Esophagus squamous epithelium (tissue), 5 donors: ENCODE data around the gene VPS41. TPM values are rescaled to one million over a fixed set of nuclear protein-coding genes. Genes with fewer than 3 reads are reported as not detected.

Experiments used
- DNase-seq: peaks from one replicate; lab custom pipeline; 2025; lab: John Stamatoyannopoulos, UW
- H3K27ac ChIP-seq, 4 donors: fragments of 200-600 bp; sonication (generic); one replicate each; pipeline ENCODE4 v1.5.1; 2016 to 2019; ENCODE audit warnings: mild to moderate bottlenecking in 1 of 4
- H3K27me3 ChIP-seq, 4 donors: fragments of 200-600 bp; sonication (generic); 1 replicate in 3 of 4; 2 replicates in 1 of 4; pipeline versions ENCODE4 v1.5.1 to v1.6.0; 2017 to 2021; ENCODE audit warnings: antibody characterized with exemption in 1 of 4
- H3K36me3 ChIP-seq, 3 donors: fragments of 200-600 bp; sonication (generic); one replicate each; pipeline ENCODE4 v1.5.1; 2016 to 2019
- H3K4me1 ChIP-seq, 3 donors: fragments of 200-600 bp; sonication (generic); one replicate each; pipeline ENCODE4 v1.5.1; 2017 to 2019
- H3K4me3 ChIP-seq, 4 donors: fragments of 200-600 bp; sonication (generic); 1 replicate in 3 of 4; 2 replicates in 1 of 4; pipeline ENCODE4 v1.5.1; 2016 to 2019; ENCODE audit warnings: mild to moderate bottlenecking in 2 of 4, moderate library complexity in 1 of 4
- H3K9me3 ChIP-seq, 3 donors: fragments of 200-600 bp; sonication (generic); one replicate each; pipeline ENCODE4 v1.5.1; 2016 to 2019
- CTCF ChIP-seq, 6 experiments: fragments of 450-650 bp in 4 of 6; fragments of 200-600 bp in 2 of 6; sonication (generic) in 2 of 6; IDR thresholded peaks; one replicate each; pipeline ENCODE4 v1.5.1; 2016 to 2019; ENCODE audit warnings: antibody characterized with exemption in 6 of 6, mild to moderate bottlenecking in 4 of 6, moderate library complexity in 4 of 6
- POLR2A ChIP-seq, 4 donors: fragments of 450-650 bp; IDR thresholded peaks; one replicate each; pipeline ENCODE4 v1.6.1; 2017; ENCODE audit warnings: antibody characterized with exemption in 4 of 4, mild to moderate bottlenecking in 4 of 4, moderate library complexity in 3 of 4
- WGBS, 2 donors: methylation state at CpG; one replicate each; pipeline ENCODE4 v1.1.5; 2018; 5-methylcytosine and 5-hydroxymethylcytosine counted together
- intact Hi-C: fragments of 100-400 bp; cut with DNase I; formaldehyde crosslinking; loops from one replicate; pipeline ENCODE4 v1.15.0; 2022
- total RNA-seq, 4 donors: library from RNA; depleted of rRNA; stranded (reverse); fragments of >200 nt; gene quantifications; one replicate each; pipeline ENCODE4 v1.1.0, GENCODE V29; 2016
- donor health status: DM: yes; HTN: yes; CAD: no.

Gene VPS41
- total RNA-seq, 4 donors from 2014 or later, result 14.3 to 25.5 (median 23.2) TPM

DNA sequence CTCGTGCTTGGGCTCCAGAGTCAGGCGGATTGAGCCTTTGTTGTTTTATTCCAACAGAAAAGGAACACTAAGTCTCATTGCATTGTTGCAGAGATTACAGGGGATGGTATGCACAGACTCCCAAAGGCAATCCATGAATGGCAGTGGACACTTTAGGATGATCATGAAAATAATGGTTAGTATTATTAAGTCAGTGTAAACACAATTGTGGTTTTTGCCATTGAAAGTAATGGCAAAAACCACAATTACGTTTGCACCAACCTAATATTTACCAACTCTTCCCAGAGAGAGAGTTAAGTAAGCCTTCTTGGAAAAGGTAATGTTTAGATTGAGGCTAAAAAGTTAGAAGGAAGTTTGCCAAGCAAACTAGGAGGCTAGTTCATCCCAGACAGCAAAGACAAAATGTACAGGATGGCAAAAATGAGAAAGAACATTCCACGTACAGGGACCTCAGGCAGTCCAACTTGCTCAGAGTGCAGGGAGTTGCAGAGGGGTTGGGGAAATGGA lies 204.9 kb downstream of the VPS41 start:
- intact Hi-C loops, result no loop called here
- Histone ChIP-seq H3K9me3 (no peaks in the 10 kb centered on the region), H3K4me1 (no peaks in the 10 kb centered on the region), H3K36me3 (no peaks in the 10 kb centered on the region), H3K27me3 (no peaks in the 10 kb centered on the region), H3K27ac (no peak overlapping the region), H3K4me3 (no peak overlapping the region)
- no peak for DNase-seq
- TF ChIP-seq CTCF (IDR thresholded peaks at IDR 0.05) (no peak), POLR2A (IDR thresholded peaks at IDR 0.05) (no peak)
- WGBS, 2 donors, result 36 to 56% methylated on average over 4 of the region's 4 CpGs

DNA sequence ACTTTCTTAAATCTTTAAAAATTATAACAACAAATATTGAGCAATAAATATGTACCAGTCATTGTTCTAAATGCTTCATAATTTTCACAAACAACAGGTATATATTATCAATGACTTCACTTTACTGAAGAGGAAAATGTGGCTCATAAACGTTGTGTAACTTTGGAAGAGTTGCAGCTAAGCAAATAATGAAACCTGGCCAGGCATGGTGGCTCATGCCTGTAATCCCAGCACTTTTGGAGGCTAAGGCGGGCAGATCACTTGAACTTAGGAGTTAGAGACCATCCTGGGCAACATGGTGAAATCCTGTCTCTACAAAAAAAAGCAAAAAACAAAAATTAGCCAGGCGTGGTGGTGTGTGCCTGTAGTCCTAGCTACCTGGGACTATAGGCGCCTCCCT lies 205.9 kb downstream of the VPS41 start:
- Histone ChIP-seq H3K4me3 (no peak overlapping the region), H3K27ac (no peak overlapping the region), H3K36me3 (no peaks in the 10 kb centered on the region), H3K4me1 (no peaks in the 10 kb centered on the region), H3K27me3 (no peaks in the 10 kb centered on the region), H3K9me3 (no peaks in the 10 kb centered on the region)
- TF ChIP-seq POLR2A (IDR thresholded peaks at IDR 0.05) (no peak), CTCF (IDR thresholded peaks at IDR 0.05) (no peak)
- WGBS, 2 donors, result 60 to 70% methylated on average over 4 of the region's 4 CpGs
- DNase-seq, result no peak
- intact Hi-C loops, result no loop called here

GRCh38 chr7:38702002-38702535 lies 206.9 kb downstream of the VPS41 start:
- intact Hi-C loops, result no loop called here
- H3K36me3 ChIP-seq, result no peaks in the 10 kb centered on the region
- WGBS, 2 donors, result 83 to 86% methylated on average over 10 of the region's 10 CpGs
- no peaks in the 10 kb centered on the region for H3K27me3 ChIP-seq
- no peak for DNase-seq
- no peaks in the 10 kb centered on the region for H3K4me1 ChIP-seq
- H3K27ac ChIP-seq, result no peak overlapping the region
- TF ChIP-seq CTCF (IDR thresholded peaks at IDR 0.05) (no peak), POLR2A (IDR thresholded peaks at IDR 0.05) (no peak)
- no peaks in the 10 kb centered on the region for H3K9me3 ChIP-seq
- no peak overlapping the region for H3K4me3 ChIP-seq

DNA sequence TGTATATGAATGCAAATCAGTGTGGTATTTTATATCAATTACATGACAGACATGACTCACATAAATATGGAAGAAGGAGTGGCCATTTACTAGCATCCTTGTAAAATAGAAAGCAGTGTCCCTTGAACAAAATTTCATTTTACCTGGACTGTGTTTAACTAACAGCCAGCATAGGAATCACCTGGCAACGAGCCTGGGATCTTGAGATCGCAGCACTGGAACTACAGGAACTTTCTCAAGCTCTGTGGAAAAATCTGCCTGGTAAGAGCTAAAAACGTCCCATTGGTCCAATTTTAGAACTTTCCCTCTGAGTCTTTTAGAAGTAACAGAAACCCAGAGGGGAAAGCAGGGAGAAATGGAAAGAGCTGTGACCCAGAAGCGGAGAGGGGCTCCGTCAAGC lies 208.9 kb downstream of the VPS41 start:
- Histone ChIP-seq H3K4me1 (no peaks in the 10 kb centered on the region), H3K9me3 (no peaks in the 10 kb centered on the region), H3K27ac (no peak overlapping the region), H3K4me3 (no peak overlapping the region), H3K27me3 (no peaks in the 10 kb centered on the region), H3K36me3 (no peaks in the 10 kb centered on the region)
- no peak for DNase-seq
- intact Hi-C loops, result no loop called here
- TF ChIP-seq CTCF (IDR thresholded peaks at IDR 0.05), result no peak
- no peak for TF ChIP-seq POLR2A (IDR thresholded peaks at IDR 0.05)
- 59 to 74% methylated on average over 5 of the region's 5 CpGs for WGBS, 2 donors

GRCh38 chr7:38699471-38699870 lies 209.5 kb downstream of the VPS41 start:
- 40 to 46% methylated on average over 3 of the region's 3 CpGs for WGBS, 2 donors
- no peaks in the 10 kb centered on the region for H3K27me3 ChIP-seq
- no peaks in the 10 kb centered on the region for H3K9me3 ChIP-seq
- H3K4me3 ChIP-seq, result no peak overlapping the region
- no peaks in the 10 kb centered on the region for H3K36me3 ChIP-seq
- no peak for DNase-seq
- no peaks in the 10 kb centered on the region for H3K4me1 ChIP-seq
- H3K27ac ChIP-seq, result no peak overlapping the region
- no peak for TF ChIP-seq POLR2A (IDR thresholded peaks at IDR 0.05)
- no peak for TF ChIP-seq CTCF (IDR thresholded peaks at IDR 0.05)
- intact Hi-C loops, result no loop called here
